HEK293T (cell line): ENCODE measurements around the gene NR2C2.

Experiments used
- CTCF ChIA-PET: fragments of 350-600 bp; formaldehyde crosslinking; extraction: SDS; loops from one replicate; lab custom pipeline; 2021; ENCODE audit warnings: antibody characterized with exemption, inconsistent platforms; lab: Yijun Ruan, JAX
- POLR2A ChIA-PET: fragments of 350-600 bp; formaldehyde crosslinking; extraction: SDS; loops from one replicate; lab custom pipeline; 2020; ENCODE audit warnings: antibody characterized with exemption, inconsistent platforms; lab: Yijun Ruan, JAX
- DNase-seq: peaks from one replicate; pipeline ENCODE4 v3.0.0; 2012; ENCODE audit warnings: mixed read lengths; ENCODE audit errors: extremely low spot score
- ARNT ChIP-seq: fragments of 450-650 bp; IDR thresholded peaks from 2 replicates; pipeline ENCODE4 v1.6.1; 2017; ENCODE audit warnings: mild to moderate bottlenecking
- BHLHE40 ChIP-seq: fragments of 450-650 bp; IDR thresholded peaks from 2 replicates; pipeline ENCODE4 v1.6.1; 2016; ENCODE audit warnings: mild to moderate bottlenecking, moderate library complexity, borderline replicate concordance
- CTBP1 ChIP-seq: fragments of 450-650 bp; IDR thresholded peaks from 2 replicates; pipeline ENCODE4 v1.6.1; 2016; ENCODE audit warnings: borderline replicate concordance
- ELF4 ChIP-seq: fragments of 450-650 bp; IDR thresholded peaks from 2 replicates; pipeline ENCODE4 v1.6.1; 2017; ENCODE audit warnings: antibody characterized with exemption
- FOXA1 ChIP-seq: fragments of 450-650 bp; IDR thresholded peaks from 2 replicates; pipeline ENCODE4 v1.6.1; 2016; ENCODE audit warnings: mild to moderate bottlenecking
- FOXK2 ChIP-seq: fragments of 450-650 bp; IDR thresholded peaks from 2 replicates; pipeline ENCODE4 v1.6.1; 2016; ENCODE audit warnings: mild to moderate bottlenecking
- FOXM1 ChIP-seq: fragments of 450-650 bp; IDR thresholded peaks from 2 replicates; pipeline ENCODE4 v1.6.1; 2017; ENCODE audit warnings: mild to moderate bottlenecking, borderline replicate concordance
- HDGF ChIP-seq: fragments of 450-650 bp; IDR thresholded peaks from 2 replicates; pipeline ENCODE4 v1.6.1; 2017; ENCODE audit warnings: antibody characterized with exemption, borderline replicate concordance
- L3MBTL2 ChIP-seq: fragments of 450-650 bp; conservative IDR thresholded peaks from 2 replicates; pipeline ENCODE4 v1.6.1; 2016; ENCODE audit warnings: mild to moderate bottlenecking
- LEF1 ChIP-seq: fragments of 450-650 bp; IDR thresholded peaks from 2 replicates; pipeline ENCODE4 v1.6.1; 2017; ENCODE audit warnings: mild to moderate bottlenecking, borderline replicate concordance
- NFRKB ChIP-seq: fragments of 450-650 bp; IDR thresholded peaks from 2 replicates; pipeline ENCODE4 v1.6.1; 2016; ENCODE audit warnings: mild to moderate bottlenecking, moderate library complexity
- PKNOX1 ChIP-seq: fragments of 450-650 bp; IDR thresholded peaks from 2 replicates; pipeline ENCODE4 v1.6.1; 2016
- SP1 ChIP-seq: fragments of 450-650 bp; IDR thresholded peaks from 2 replicates; pipeline ENCODE4 v1.6.1; 2017
- SUZ12 ChIP-seq: fragments of 450-650 bp; IDR thresholded peaks from 2 replicates; pipeline ENCODE4 v1.6.1; 2016; ENCODE audit warnings: mild to moderate bottlenecking
- TARDBP ChIP-seq: fragments of 450-650 bp; IDR thresholded peaks from 2 replicates; pipeline ENCODE4 v1.6.1; 2016
- ZNF384 ChIP-seq: fragments of 450-650 bp; IDR thresholded peaks from 2 replicates; pipeline ENCODE4 v1.6.1; 2016

NR2C2 gene

DNA sequence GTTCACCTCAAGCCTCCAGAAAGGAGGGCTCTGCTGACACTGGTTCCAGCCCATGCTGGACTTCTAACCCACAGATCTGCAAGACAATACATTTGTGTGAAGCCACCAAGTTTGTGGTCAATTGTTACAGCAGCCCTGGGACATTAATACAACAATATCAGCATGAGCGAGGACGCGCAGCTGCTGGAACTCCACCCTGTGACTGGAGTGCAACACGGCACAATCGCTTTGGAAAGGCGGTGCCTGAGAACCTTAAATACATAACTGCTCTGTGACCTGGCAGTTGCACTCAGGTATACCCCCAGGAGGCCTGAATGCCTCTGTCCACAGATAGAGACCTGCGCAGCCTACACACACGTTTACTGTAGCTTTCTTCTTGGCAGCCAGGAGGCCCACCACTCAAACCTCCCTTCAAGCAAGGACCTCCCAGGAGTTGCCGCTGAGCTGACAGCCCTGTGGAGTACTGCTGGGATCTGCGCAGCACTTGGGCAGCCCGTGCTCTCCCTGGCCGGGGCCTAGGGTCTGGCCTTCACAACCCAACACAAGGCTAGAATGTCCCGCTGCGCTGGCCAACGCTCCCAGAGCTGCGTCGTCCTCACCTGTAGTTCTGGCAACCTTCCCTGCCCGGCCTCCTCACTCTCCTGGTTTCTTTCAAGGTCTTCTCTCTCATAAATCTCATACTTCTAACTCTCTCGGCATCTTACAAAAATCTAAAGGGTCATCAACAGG is 109.5 kb downstream of the NR2C2 start:
- CTCF ChIA-PET = no interaction called here
- POLR2A ChIA-PET = no interaction called here
- no peak for TF ChIP-seq SP1
- TF ChIP-seq FOXM1 = no peak
- no peak for TF ChIP-seq BHLHE40
- TF ChIP-seq FOXK2 = no peak
- no peak for TF ChIP-seq TARDBP
- no peak for TF ChIP-seq SUZ12
- no peak for TF ChIP-seq CTBP1
- TF ChIP-seq L3MBTL2 = no peak
- no peak for TF ChIP-seq ZNF384
- no peak for TF ChIP-seq HDGF
- no peak for TF ChIP-seq FOXA1
- TF ChIP-seq NFRKB = no peak
- TF ChIP-seq ARNT = no peak
- no peak for TF ChIP-seq ELF4
- no peak for TF ChIP-seq PKNOX1
- no peak for TF ChIP-seq LEF1

DNA sequence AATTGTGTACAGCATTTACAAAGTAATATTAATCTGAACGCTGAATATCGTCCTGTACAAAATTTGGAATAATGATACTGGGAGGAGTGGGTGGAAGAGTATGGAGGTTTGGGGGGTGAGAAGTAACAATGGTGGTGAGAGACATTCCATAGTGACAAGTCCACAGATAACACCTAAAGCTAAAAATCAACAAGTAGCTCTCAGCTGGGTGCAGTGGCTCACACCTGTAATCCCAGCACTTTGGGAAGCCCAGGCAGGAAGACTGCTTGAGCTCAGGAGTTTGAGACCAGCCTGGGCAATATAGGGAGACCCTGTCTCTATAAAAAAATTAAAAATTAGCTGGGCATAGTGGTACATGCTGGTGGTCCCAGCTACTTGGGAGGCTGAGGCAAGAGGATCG is 112.6 kb downstream of the NR2C2 start:
- ChIA-PET CTCF (no interaction called here), POLR2A (interaction anchor here (0.7 to 1.3 kb wide), 3 partner anchors 9 to 18 kb away, joined by 3 read pairs; no protein-coding TSS in a partner anchor)
- DNase-seq = no peak
- no peak for TF ChIP-seq SUZ12
- TF ChIP-seq PKNOX1 = no peak
- no peak for TF ChIP-seq L3MBTL2

More for the DNA sequence above, 109.5 kb downstream of the NR2C2 start:
- DNase-seq = no peak

DNA sequence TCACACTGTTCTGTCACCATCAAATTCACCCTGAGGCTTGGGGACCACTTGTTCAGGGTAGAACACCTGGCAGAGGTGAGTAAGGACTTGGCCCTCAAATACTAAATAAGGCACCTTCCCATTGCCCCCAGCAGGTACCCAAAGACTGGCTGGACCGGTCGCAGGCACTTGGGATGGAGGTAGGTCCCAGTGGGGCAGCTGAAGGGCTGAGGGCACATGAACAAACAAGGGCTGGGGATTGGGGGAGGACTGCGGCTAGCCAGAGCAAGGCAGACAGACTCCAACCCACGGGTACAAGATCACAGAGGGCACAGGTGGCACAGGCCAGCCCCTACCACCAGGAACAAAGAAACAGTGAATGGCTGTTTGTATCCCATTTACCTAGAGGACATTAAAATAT is 115.9 kb downstream of the NR2C2 start:
- DNase-seq = no peak
- ChIA-PET POLR2A (no interaction called here), CTCF (no interaction called here)
- no peak for TF ChIP-seq SP1
- TF ChIP-seq ZNF384 = no peak

- POLR2A ChIA-PET = interaction anchor here (0.9 to 2.4 kb wide), 3 partner anchors 15 to 34 kb away, joined by 3 to 15 read pairs (median 5); no protein-coding TSS in a partner anchor
- TF ChIP-seq SP1 (no peak), L3MBTL2 (no peak), ELF4 (no peak), FOXK2 (no peak), TARDBP (no peak), PKNOX1 (no peak), SUZ12 (no peak)
- no peak for DNase-seq
- CTCF ChIA-PET = interaction anchor here (1.2 kb wide), 1 partner anchor 10 kb away, joined by 3 read pairs; no protein-coding TSS in a partner anchor
These were observed 116.4 kb downstream of the NR2C2 start for GRCh38 chr3:15063656-15064286.

GRCh38 chr3:15064299-15064834 is 117.0 kb downstream of the NR2C2 start:
- TF ChIP-seq PKNOX1 (0 out of 2 replicates have a peak, but pooled peaks have one; percentile 16), BHLHE40 (no peak)
- ChIA-PET CTCF (interaction anchor here (1.2 kb wide), 1 partner anchor 9 kb away, joined by 3 read pairs; no protein-coding TSS in a partner anchor), POLR2A (interaction anchor here (0.6 to 2.4 kb wide), 18 partner anchors 12 to 152 kb away, joined by 3 to 15 read pairs (median 4); partner anchors contain the start of genes CAPN7 and RBSN)
- DNase-seq = no peak
